ENCODE measurements around the gene GSTA2.
"Not testable (repeated sequence)": the region's sequence is repeated elsewhere in the genome, so short reads cannot be mapped to it uniquely, and the experiment has no call there.

- TF ChIP-seq FOXK2 (IDR thresholded peaks at IDR 0.05); FOXM1 (IDR thresholded peaks at IDR 0.05; ENCODE audit: borderline replicate concordance); TARDBP (IDR thresholded peaks at IDR 0.05); ARNT (IDR thresholded peaks at IDR 0.05); BHLHE40 (IDR thresholded peaks at IDR 0.05; ENCODE audit: borderline replicate concordance); PKNOX1 (IDR thresholded peaks at IDR 0.05); HDGF (IDR thresholded peaks at IDR 0.05; ENCODE audit: borderline replicate concordance); LEF1 (IDR thresholded peaks at IDR 0.05; ENCODE audit: borderline replicate concordance); SP1 (IDR thresholded peaks at IDR 0.05); FOXA1 (IDR thresholded peaks at IDR 0.05); SUZ12 (IDR thresholded peaks at IDR 0.05); L3MBTL2 (conservative IDR thresholded peaks at IDR 0.05); ELF4 (IDR thresholded peaks at IDR 0.05); NFRKB (IDR thresholded peaks at IDR 0.05): not testable (repeated sequence)
These were observed 40.5 kb upstream of the GSTA2 start, which contains the start of gene GSTA1 for GRCh38 chr6:52803668-52804255.

All from HEK293T (cell line).